MM.1S (cell line): Measurements from ENCODE around the gene ATP8A1.

Source experiments
- EZH2 ChIP-seq: fragments of 300-600 bp; sonication (generic); optimal IDR thresholded peaks from 2 replicates; pipeline ENCODE3; 2017; ENCODE audit warnings: low read depth, mild to moderate bottlenecking, antibody characterized with exemption, low read length, mixed read lengths
- EZH2phosphoT487 ChIP-seq: fragments of 300-600 bp; sonication (generic); IDR thresholded peaks from 2 replicates; pipeline ENCODE4 v1.6.1; 2018; ENCODE audit warnings: antibody characterized with exemption, low read length
- TF ChIP-seq, protein P1 (sequence below): fragments of 300-600 bp; sonication (generic); IDR thresholded peaks from 2 replicates; pipeline ENCODE4 v1.5.1; 2016; ENCODE audit warnings: antibody characterized with exemption, low read length, mixed read lengths

DNA sequence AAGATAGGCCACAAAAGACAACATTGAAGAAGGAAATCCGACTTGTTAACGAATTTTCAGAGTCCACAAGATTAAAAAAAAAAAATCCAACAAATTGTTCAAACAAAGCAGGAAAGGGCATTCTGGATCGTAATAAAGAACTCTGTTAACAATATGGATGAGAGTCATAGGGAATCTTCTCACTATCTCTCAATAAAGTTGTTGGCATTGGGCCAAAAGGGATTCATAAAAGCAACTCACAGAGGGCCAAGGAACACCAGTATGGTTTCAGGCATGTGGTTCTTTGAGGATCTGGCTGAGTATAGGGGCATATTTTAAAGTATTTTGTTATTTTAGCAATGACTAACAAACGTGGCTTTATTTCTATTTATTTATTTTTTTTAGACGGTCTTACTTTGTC, 210.1 kb downstream of the ATP8A1 start:
- TF ChIP-seq EZH2 (no peak), EZH2phosphoT487 (no peak)
- TF ChIP-seq, protein P1, sequence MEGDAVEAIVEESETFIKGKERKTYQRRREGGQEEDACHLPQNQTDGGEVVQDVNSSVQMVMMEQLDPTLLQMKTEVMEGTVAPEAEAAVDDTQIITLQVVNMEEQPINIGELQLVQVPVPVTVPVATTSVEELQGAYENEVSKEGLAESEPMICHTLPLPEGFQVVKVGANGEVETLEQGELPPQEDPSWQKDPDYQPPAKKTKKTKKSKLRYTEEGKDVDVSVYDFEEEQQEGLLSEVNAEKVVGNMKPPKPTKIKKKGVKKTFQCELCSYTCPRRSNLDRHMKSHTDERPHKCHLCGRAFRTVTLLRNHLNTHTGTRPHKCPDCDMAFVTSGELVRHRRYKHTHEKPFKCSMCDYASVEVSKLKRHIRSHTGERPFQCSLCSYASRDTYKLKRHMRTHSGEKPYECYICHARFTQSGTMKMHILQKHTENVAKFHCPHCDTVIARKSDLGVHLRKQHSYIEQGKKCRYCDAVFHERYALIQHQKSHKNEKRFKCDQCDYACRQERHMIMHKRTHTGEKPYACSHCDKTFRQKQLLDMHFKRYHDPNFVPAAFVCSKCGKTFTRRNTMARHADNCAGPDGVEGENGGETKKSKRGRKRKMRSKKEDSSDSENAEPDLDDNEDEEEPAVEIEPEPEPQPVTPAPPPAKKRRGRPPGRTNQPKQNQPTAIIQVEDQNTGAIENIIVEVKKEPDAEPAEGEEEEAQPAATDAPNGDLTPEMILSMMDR = no peak
